GM21528 (cell line): Measurements from ENCODE around the gene ATOH8.

ENCODE experiments used
- ATAC-seq: cut with Tn5 transposase; IDR thresholded peaks from one replicate; pipeline ENCODE4 v1.9.1; 2021; ENCODE audit warnings: mild to moderate bottlenecking, moderate library complexity; ENCODE audit not compliant: unreplicated experiment, low FRiP score

Gene ATOH8

GRCh38 chr2:85750587-85751575 is 2.9 kb upstream of the ATOH8 start:
- no peak for ATAC-seq

- no peak for ATAC-seq
Observed at GRCh38 chr2:85751627-85752026, 2.2 kb upstream of the ATOH8 start.

- ATAC-seq: no peak
Observed at GRCh38 chr2:85753035-85753524, 711 bp upstream of the ATOH8 start.

- ATAC-seq: no peak
Observed at GRCh38 chr2:85754313-85755095, 713 bp downstream of the ATOH8 start.

GRCh38 chr2:85755122-85756027 is 1.6 kb downstream of the ATOH8 start:
- no peak for ATAC-seq

- ATAC-seq: no peak
Observed at GRCh38 chr2:85756195-85756594, 2.4 kb downstream of the ATOH8 start.

GRCh38 chr2:85756822-85757435 is 3.1 kb downstream of the ATOH8 start:
- no peak for ATAC-seq

GRCh38 chr2:85757860-85758259 is 4.1 kb downstream of the ATOH8 start:
- ATAC-seq: no peak

- no peak for ATAC-seq
Observed at GRCh38 chr2:85758361-85759256, 4.8 kb downstream of the ATOH8 start.

- no peak for ATAC-seq
Observed at GRCh38 chr2:85759257-85759613, 5.4 kb downstream of the ATOH8 start.

- no peak for ATAC-seq
Observed at GRCh38 chr2:85760371-85760770, 6.6 kb downstream of the ATOH8 start.

GRCh38 chr2:85760872-85761271 is 7.1 kb downstream of the ATOH8 start:
- ATAC-seq: no peak

GRCh38 chr2:85761512-85761944 is 7.7 kb downstream of the ATOH8 start:
- no peak for ATAC-seq

- no peak for ATAC-seq
Observed at GRCh38 chr2:85761946-85762345, 8.2 kb downstream of the ATOH8 start.

GRCh38 chr2:85763132-85763531 is 9.3 kb downstream of the ATOH8 start:
- no peak for ATAC-seq

GRCh38 chr2:85763831-85764230 is 10.0 kb downstream of the ATOH8 start:
- ATAC-seq: no peak

- ATAC-seq: no peak
Observed at GRCh38 chr2:85765081-85765731, 11.4 kb downstream of the ATOH8 start.

- no peak for ATAC-seq
Observed at GRCh38 chr2:85766229-85766628, 12.4 kb downstream of the ATOH8 start.
